GM23248 (cell line): ENCODE results near the gene CPNE9. TPM values are rescaled to one million over a fixed set of nuclear protein-coding genes. Genes with fewer than 3 reads are reported as not detected.
A peak's percentile ranks its signal among the peaks of the same experiment; 100 is the strongest.
"Not testable (repeated sequence)": the region's sequence is repeated elsewhere in the genome, so short reads cannot be mapped to it uniquely, and the experiment has no call there.

ENCODE experiments used
- DNase-seq: peaks from one replicate; pipeline ENCODE4 v3.0.0-alpha.2; 2015
- H2AFZ ChIP-seq: fragments of 200-600 bp; sonication (generic); 2 replicates; pipeline ENCODE4 v1.6.1; 2016; ENCODE audit warnings: antibody characterized with exemption
- H3F3A ChIP-seq: fragments of 200-600 bp; sonication (generic); 2 replicates; pipeline ENCODE4 v1.6.1; 2016; ENCODE audit warnings: mild to moderate bottlenecking, antibody characterized with exemption, mixed run types; ENCODE audit not compliant: insufficient read depth
- H3K27ac ChIP-seq: fragments of 200-600 bp; sonication (generic); 2 replicates; pipeline ENCODE4 v1.5.1; 2016; ENCODE audit warnings: mild to moderate bottlenecking
- H3K27me3 ChIP-seq: fragments of 200-600 bp; sonication (generic); replicated peaks from 2 replicates; pipeline ENCODE4 v1.6.1; 2016; ENCODE audit warnings: mild to moderate bottlenecking; ENCODE audit not compliant: insufficient read depth
- H3K36me3 ChIP-seq: fragments of 200-600 bp; sonication (generic); 2 replicates; pipeline ENCODE4 v1.6.1; 2016; ENCODE audit warnings: low read depth, mild to moderate bottlenecking
- H3K4me1 ChIP-seq: fragments of 200-600 bp; sonication (generic); 2 replicates; pipeline ENCODE4 v1.6.1; 2016; ENCODE audit warnings: mild to moderate bottlenecking; ENCODE audit not compliant: insufficient read depth
- H3K4me2 ChIP-seq: fragments of 200-600 bp; sonication (generic); one replicate; pipeline ENCODE4 v1.6.1; 2016; ENCODE audit warnings: mild to moderate bottlenecking; ENCODE audit not compliant: unreplicated experiment
- H3K4me3 ChIP-seq: fragments of 200-600 bp; sonication (generic); 2 replicates; pipeline ENCODE4 v1.5.1; 2016; ENCODE audit warnings: mild to moderate bottlenecking
- H3K79me2 ChIP-seq: fragments of 200-600 bp; sonication (generic); 2 replicates; pipeline ENCODE4 v1.6.1; 2016; ENCODE audit warnings: mild to moderate bottlenecking; ENCODE audit not compliant: insufficient read depth
- H3K9ac ChIP-seq: fragments of 200-600 bp; sonication (generic); 2 replicates; pipeline ENCODE4 v1.6.1; 2016; ENCODE audit warnings: mild to moderate bottlenecking
- H3K9me2 ChIP-seq: fragments of 200-600 bp; sonication (generic); 2 replicates; pipeline ENCODE4 v1.6.1; 2016; ENCODE audit warnings: mixed run types, mild to moderate bottlenecking, moderate library complexity; ENCODE audit not compliant: insufficient read depth
- H3K9me3 ChIP-seq: fragments of 200-600 bp; sonication (generic); one replicate; pipeline ENCODE4 v1.6.1; 2017; ENCODE audit warnings: low read depth
- H4K20me1 ChIP-seq: fragments of 200-600 bp; sonication (generic); 2 replicates; pipeline ENCODE4 v1.6.0; 2016; ENCODE audit not compliant: insufficient read depth
- EZH2 ChIP-seq: fragments of 200-600 bp; sonication (generic); IDR thresholded peaks from 2 replicates; pipeline ENCODE4 v1.6.1; 2018; ENCODE audit warnings: antibody characterized with exemption, mild to moderate bottlenecking; ENCODE audit not compliant: insufficient read depth, poor library complexity, severe bottlenecking
- EZH2phosphoT487 ChIP-seq: fragments of 200-600 bp; sonication (generic); IDR thresholded peaks from 2 replicates; pipeline ENCODE4 v1.6.1; 2018; ENCODE audit warnings: antibody characterized with exemption, moderate library complexity, mild to moderate bottlenecking, low read depth; ENCODE audit not compliant: insufficient read depth
- WGBS, 2 experiments: methylation state at CpG; one replicate each; pipeline ENCODE4 v1.1.6; 2015 to 2017; ENCODE audit warnings: low lambda C conversion rate in 2 of 2, low coverage in 1 of 2; ENCODE audit errors: missing lambda C conversion rate in 2 of 2; 5-methylcytosine and 5-hydroxymethylcytosine counted together
- in situ Hi-C: fragments of 300-500 bp; cut with MboI; formaldehyde crosslinking; loops from 2 replicates; pipeline ENCODE4 v1.15.0; 2020
- polyA plus RNA-seq: library from polyadenylated mRNA; unstranded; fragments of >200 nt; fragmentation: Nextera tagmentation; extraction: Ambion mirVana; gene quantifications from 2 replicates; pipeline ENCODE4 v1.2.1, GENCODE V29; 2016
- total RNA-seq: library from RNA; depleted of rRNA; stranded (reverse); fragments of >200 nt; shearing (Covaris generic); gene quantifications from 2 replicates; pipeline ENCODE4 v1.2.3, GENCODE V29; 2014

The CPNE9 gene
- total and polyA plus RNA-seq, 2 experiments from 2014 or later, result not detected

GRCh38 chr3:9770276-9770812 is 66.7 kb downstream of the CPNE9 start:
- WGBS, 2 experiments, result 13 to 16% methylated on average over 12 to 15 of the region's 15 CpGs
- Histone ChIP-seq H4K20me1 (no peaks in the 10 kb centered on the region), H3F3A (no peaks in the 10 kb centered on the region), H3K9me3 (no peaks in the 10 kb centered on the region), H3K9me2 (no peaks in the 10 kb centered on the region), H2AFZ (peak overlapping the region; percentile 91), H3K27ac (no peak overlapping the region), H3K4me3 (peak overlapping the region; percentile 78), H3K9ac (peak overlapping the region; percentile 83), H3K36me3 (no peaks in the 10 kb centered on the region), H3K4me2 (peak overlapping the region; percentile 85), H3K4me1 (no peaks in the 10 kb centered on the region), H3K27me3 (no peaks in the 10 kb centered on the region), H3K79me2 (peaks cover 14% of the 10 kb centered on the region)
- in situ Hi-C loops, result no loop called here
- DNase-seq, result no peak
- no peak for TF ChIP-seq EZH2
- no peak for TF ChIP-seq EZH2phosphoT487

GRCh38 chr3:9771007-9771406 is 67.4 kb downstream of the CPNE9 start:
- in situ Hi-C loops, H3K4me2 ChIP-seq, DNase-seq, H3K4me1 ChIP-seq, H3K9me2 ChIP-seq, H3K9me3 ChIP-seq, H3F3A ChIP-seq, H2AFZ ChIP-seq, H3K9ac ChIP-seq, H4K20me1 ChIP-seq, H3K36me3 ChIP-seq, H3K27ac ChIP-seq, H3K4me3 ChIP-seq, H3K27me3 ChIP-seq: not testable (repeated sequence)
- peaks cover 14% of the 10 kb centered on the region for H3K79me2 ChIP-seq
- WGBS, 2 experiments, result 100% methylated on average over 2 of the region's 2 CpGs

- 0 out of 2 replicates have a peak, but pooled peaks cover 3% of the 10 kb centered on the region for H3K36me3 ChIP-seq
- no peaks in the 10 kb centered on the region for H3K79me2 ChIP-seq
- in situ Hi-C loops, result no loop called here
- peak overlapping the region; percentile 64; the same call in 1 of the 2 replicates for H3K9ac ChIP-seq
- no peak overlapping the region for H2AFZ ChIP-seq
- no peaks in the 10 kb centered on the region for H3K27me3 ChIP-seq
- peaks cover 23% of the 10 kb centered on the region for H3K4me1 ChIP-seq
- DNase-seq, result no peak
- no peaks in the 10 kb centered on the region for H3K9me3 ChIP-seq
- H3K27ac ChIP-seq, result peak overlapping the region; percentile 93
- TF ChIP-seq EZH2 (no peak), EZH2phosphoT487 (no peak)
- H3K4me2 ChIP-seq, result no peak overlapping the region
- WGBS, 2 experiments, result 71 to 80% methylated on average over 5 of the region's 5 CpGs
- H3F3A ChIP-seq, result peaks cover 38% of the 10 kb centered on the region
- no peaks in the 10 kb centered on the region for H3K9me2 ChIP-seq
- no peak overlapping the region for H3K4me3 ChIP-seq
- H4K20me1 ChIP-seq, result no peaks in the 10 kb centered on the region
Observed at GRCh38 chr3:9776896-9777693, 73.5 kb downstream of the CPNE9 start.

- no peaks in the 10 kb centered on the region for H3K79me2 ChIP-seq
- no peaks in the 10 kb centered on the region for H3K27me3 ChIP-seq
- peaks cover 9% of the 10 kb centered on the region; the same call in 1 of the 2 replicates for H3K36me3 ChIP-seq
- H3K27ac ChIP-seq, result peak overlapping the region; percentile 93
- WGBS, 2 experiments, result 44 to 58% methylated on average over 1 of the region's 1 CpG
- H3K4me2 ChIP-seq, result peak overlapping the region; percentile 16
- H3K4me1 ChIP-seq, result peaks cover 23% of the 10 kb centered on the region
- no peak for DNase-seq
- no peak overlapping the region for H3K4me3 ChIP-seq
- H3F3A ChIP-seq, result peaks cover 38% of the 10 kb centered on the region
- H3K9ac ChIP-seq, result peak overlapping the region; percentile 64
- no peaks in the 10 kb centered on the region for H3K9me3 ChIP-seq
- no peak for TF ChIP-seq EZH2phosphoT487
- no peak for TF ChIP-seq EZH2
- H4K20me1 ChIP-seq, result no peaks in the 10 kb centered on the region
- in situ Hi-C loops, result no loop called here
- no peaks in the 10 kb centered on the region for H3K9me2 ChIP-seq
- H2AFZ ChIP-seq, result no peak overlapping the region
Observed at GRCh38 chr3:9777694-9778021, 74.0 kb downstream of the CPNE9 start.
